Astrocyte of the spinal cord (primary cell): ENCODE results near the gene ZNF423.

Experiments
- DNase-seq: peaks from one replicate; pipeline ENCODE4 v3.0.0; 2011; ENCODE audit warnings: low read depth, low spot score
- H3K4me3 ChIP-seq: 2 replicates; pipeline ENCODE4 v1.5.1; 2011; ENCODE audit warnings: low read depth, mild to moderate bottlenecking, low read length, moderate library complexity
- in situ Hi-C: cut with HindIII; loops from 2 replicates; pipeline ENCODE4 v1.10.0; 2017; ENCODE audit warnings: low sequenced_read_pairs
- TF ChIP-seq, protein P1 (sequence below): IDR thresholded peaks from 2 replicates; pipeline ENCODE4 v1.5.1; 2012; ENCODE audit warnings: low read depth, mild to moderate bottlenecking, low read length, inconsistent platforms

ZNF423 gene

DNA sequence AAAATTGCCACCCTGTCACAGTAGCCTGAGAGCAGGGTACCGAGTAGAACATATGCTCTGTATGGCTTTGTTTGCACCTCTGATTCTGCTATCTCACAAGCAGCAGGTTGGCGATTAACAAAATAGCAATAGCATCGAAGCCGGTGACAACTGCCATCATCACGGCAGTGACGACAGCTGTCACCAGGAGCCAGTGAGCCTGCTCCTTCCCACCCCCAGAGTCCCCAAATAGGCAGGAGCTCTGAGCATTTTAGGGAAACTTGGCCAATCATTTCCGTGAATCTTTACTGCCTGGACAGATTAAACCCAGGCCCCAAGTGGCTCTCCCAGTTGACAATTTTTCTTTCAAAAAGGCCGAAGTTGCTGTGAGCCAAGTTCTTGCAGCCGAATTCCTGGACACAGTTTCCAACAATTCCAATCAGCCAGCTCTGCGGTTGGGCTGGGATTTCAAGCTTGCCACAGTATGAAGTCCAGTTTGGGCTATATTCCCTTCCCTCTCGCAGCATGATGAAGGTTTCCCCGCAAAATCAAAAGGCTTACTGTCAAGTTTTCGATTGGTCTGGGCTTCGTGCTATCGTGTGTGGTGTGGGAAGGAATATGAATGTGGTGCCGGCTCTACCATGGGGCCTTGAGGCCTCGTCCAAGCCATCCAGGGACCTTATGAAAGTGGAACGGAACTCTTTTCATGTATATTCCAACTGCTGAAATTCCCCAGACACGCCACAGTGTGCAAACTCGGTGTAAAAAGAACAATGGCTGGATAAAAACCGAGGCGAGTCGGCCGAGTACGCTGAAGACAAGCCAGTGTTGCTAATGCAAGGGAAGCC, 295.7 kb downstream of the ZNF423 start:
- TF ChIP-seq, protein P1, sequence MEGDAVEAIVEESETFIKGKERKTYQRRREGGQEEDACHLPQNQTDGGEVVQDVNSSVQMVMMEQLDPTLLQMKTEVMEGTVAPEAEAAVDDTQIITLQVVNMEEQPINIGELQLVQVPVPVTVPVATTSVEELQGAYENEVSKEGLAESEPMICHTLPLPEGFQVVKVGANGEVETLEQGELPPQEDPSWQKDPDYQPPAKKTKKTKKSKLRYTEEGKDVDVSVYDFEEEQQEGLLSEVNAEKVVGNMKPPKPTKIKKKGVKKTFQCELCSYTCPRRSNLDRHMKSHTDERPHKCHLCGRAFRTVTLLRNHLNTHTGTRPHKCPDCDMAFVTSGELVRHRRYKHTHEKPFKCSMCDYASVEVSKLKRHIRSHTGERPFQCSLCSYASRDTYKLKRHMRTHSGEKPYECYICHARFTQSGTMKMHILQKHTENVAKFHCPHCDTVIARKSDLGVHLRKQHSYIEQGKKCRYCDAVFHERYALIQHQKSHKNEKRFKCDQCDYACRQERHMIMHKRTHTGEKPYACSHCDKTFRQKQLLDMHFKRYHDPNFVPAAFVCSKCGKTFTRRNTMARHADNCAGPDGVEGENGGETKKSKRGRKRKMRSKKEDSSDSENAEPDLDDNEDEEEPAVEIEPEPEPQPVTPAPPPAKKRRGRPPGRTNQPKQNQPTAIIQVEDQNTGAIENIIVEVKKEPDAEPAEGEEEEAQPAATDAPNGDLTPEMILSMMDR, result no peak
- DNase-seq, result peak; percentile 69
- H3K4me3 ChIP-seq, result no peak overlapping the region
- in situ Hi-C loops, result no loop called here

DNA sequence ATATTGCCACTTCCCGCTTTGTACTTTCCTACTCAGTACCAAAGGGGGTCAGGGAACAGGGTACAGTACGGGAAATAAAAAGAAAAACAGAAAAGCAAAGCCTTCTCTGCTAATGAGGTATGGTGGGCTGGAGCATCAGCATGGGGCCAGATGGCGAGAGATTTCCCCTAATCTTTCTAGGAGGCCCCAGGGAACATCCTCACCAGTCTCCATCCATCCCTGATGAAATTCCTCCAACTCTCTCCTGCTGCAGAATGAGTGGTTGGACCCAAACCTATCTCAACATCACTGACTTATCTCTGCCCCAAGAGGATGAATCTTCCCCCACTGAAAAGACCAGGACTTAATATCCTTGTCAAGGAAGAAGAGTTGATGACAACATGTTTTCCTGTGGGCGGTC, 296.7 kb downstream of the ZNF423 start:
- TF ChIP-seq, protein P1, result no peak
- no peak overlapping the region for H3K4me3 ChIP-seq
- DNase-seq, result no peak
- in situ Hi-C loops, result no loop called here

DNA sequence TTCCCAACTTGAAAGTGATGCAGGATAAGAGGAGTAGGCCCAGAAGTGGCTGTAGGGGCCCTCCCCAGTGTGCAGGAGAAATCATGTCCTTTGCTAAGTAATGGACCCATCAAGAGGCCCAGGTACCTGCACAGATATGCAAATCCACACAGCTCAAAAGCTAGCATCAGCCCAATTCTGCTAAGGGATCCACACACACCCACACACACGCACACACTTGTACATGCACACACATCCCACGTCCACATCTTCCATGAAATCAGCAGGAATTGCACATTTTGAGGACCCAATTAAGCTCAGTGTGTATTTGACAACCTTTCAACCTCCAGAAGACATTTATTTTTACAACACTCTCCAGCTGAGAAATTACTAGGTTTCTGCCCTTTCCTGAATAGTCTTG, 297.5 kb downstream of the ZNF423 start:
- in situ Hi-C loops, result no loop called here
- no peak for DNase-seq
- TF ChIP-seq, protein P1, result no peak
- H3K4me3 ChIP-seq, result no peak overlapping the region

DNA sequence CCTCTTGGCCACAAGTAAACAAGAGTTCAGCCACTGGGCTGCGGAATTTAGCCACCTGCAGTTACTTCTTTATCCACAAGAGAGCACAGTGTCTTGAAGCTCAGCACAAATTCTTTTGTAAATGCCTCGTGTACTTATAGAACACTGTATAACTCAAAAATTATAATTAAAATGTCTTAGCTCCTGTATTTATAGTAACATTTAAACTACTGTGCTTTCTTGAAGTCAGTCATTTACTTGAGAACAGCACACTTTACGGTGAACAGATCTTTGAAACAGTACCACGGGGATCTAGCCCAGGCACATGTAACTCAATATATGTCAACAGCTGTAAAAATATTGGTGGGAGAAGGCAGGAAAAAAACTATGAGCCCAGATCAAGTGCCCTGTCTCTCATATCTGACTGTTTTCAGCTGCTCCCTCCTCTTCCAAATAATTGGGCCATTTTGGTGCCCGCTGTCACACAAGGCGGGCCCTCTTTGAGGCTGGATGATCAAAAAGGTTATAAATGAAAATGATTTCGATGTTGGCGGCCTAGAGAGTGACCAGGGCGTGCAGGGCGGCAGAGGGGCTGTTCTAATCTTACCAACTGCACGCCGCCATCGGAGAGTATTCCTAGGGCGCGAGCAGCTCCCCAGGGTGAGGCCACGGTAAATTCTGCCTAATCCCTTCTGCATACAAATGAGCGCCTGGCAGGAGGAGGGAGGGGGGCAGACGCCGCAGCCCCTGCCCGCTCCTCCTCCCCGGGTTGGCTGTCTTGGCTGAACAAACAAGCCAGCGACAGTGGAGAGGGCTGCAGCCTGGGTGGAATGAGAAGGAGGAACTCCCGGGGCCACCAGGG, 299.1 kb downstream of the ZNF423 start:
- in situ Hi-C loops, result no loop called here
- no peak overlapping the region for H3K4me3 ChIP-seq
- DNase-seq, result peak; percentile 69
- TF ChIP-seq, protein P1, result peak; percentile 76

DNA sequence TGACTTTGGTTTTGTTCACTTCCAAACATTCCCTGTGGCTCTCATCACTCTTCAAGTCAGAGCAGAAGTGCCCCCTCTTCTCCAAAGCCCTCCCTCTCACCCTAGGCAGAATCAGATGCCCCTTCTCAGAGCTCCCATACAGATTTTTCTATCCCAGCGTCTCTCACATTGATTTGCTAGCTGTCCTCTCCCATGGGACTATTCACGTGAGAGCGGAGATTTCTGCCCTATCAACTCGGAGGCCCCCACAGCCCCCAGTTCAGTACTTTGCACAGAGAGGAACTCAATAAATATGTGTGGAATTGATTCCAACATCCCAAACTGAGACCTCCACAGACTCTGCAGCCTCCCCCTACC, 299.7 kb downstream of the ZNF423 start:
- in situ Hi-C loops, result no loop called here
- DNase-seq, result no peak
- H3K4me3 ChIP-seq, result no peak overlapping the region
- TF ChIP-seq, protein P1, result no peak

DNA sequence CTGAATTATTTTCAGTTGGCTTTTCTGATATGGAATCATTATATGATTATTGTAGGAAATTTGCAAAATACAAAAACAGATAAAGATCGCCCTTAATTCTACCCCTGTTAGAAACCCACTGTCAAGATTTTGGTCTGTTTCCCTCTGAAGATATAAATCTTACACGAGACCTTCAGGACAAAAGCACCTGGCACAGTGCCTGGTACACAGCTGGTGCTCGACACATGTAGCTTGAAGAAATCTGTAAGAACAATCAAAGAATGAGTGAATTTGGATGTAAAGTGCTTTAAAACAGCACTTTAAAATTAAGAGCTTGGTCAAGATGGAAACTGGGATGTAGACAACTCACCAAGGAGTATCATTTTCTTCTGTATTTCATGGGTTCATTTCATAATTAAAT, 301.2 kb downstream of the ZNF423 start:
- in situ Hi-C loops, result no loop called here
- TF ChIP-seq, protein P1, result no peak

More for the DNA sequence above, 301.2 kb downstream of the ZNF423 start:
- H3K4me3 ChIP-seq, result no peak overlapping the region
- no peak for DNase-seq
